AML-193 (cell line): ENCODE data around the gene RPRML.
"Not testable (repeated sequence)": the region's sequence is repeated elsewhere in the genome, so short reads cannot be mapped to it uniquely, and the experiment has no call there.

ENCODE experiments used
- DNase-seq, 2 experiments: peaks; one replicate each; lab custom pipeline; 2025; lab: John Stamatoyannopoulos, UW

RPRML gene

DNA sequence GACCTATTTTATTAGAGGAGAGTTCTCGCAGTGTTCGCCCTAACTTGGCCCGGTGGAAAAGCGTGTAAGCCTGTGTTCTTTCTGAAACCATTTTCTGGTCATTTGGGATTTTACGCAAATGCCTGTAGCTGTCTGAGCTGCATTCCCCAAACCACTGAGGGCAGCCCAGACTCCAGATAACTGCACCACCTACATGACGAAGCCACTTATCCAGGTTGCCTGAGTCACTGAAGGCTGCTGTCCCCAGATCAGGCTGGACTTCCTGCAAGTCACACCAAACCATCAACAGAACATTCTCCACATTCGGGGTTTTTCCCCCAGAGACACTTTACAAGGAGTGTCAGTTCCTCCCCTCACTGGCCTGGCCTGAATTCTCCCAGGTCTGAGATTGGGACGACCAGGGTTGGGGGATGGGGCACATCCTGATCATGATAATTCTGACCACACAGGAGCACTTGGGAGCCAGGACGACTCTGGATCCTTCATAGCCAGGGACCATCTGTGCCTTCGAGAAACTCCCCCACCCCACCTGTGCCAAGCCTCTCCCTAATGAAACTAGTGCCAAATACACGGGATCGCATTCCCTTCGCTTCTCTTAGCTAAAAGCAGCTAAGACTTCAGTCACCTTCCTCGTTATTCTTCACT, 2.3 kb downstream of the RPRML start:
- no peak for DNase-seq

DNA sequence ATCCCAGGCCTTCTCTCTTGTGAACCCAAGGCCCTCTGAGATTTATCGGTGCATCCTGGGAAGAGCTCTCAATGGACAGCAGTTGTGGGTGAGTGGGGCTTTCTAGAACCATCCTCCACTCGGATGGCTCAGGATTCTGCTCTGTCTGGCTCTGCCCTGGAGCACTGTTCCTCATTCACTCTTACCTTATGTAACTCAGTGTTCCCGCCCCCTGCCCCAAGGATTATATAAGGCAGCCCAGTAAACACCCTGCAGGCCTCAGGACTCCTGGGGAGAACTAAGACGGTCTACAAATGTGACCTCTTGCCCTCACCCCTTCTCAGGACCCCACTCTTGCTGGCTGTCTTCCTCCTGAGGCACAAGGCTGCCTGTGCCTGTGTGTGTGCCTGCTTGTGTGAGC, 3.8 kb downstream of the RPRML start:
- no peak for DNase-seq

DNA sequence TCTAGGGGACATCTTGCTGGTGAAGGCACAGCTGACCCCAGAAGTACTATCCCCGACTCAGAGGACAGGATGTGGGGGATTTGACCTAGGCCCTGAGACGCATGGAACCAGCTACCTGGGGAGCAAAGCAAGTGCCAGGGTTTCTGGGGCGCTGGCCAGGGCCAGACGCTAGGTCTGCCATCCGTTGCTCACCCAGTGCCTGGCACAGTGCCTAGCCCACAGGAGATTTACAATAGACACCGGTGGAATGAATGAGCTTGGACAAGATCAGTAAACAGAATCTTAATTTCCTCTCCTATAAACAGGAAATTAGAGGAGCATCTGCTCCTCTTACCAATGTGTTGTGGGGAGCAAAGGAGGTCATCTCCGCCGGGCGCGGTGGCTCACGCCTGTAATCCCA, 5.0 kb downstream of the RPRML start:
- no peak for DNase-seq

DNA sequence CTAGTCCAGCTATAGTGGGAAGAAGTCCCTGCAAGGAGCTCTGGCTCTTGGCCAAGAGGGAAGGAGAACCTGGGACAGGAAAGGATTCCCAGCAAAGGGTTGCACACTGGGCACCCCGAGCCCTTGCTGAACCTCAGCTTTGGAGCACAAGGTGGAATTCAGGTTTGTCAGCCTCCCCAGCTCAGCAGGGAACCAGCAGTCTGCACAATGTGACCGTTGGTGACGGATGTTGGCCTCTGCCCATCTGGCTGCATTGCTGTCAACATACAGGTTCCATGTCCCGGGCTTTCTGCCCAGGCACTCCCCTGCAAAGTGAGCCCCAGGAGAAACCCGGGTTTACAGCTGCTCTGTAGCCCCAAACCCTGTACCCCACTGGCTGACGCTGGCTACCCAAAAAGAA, 6.7 kb downstream of the RPRML start:
- DNase-seq = no peak

DNA sequence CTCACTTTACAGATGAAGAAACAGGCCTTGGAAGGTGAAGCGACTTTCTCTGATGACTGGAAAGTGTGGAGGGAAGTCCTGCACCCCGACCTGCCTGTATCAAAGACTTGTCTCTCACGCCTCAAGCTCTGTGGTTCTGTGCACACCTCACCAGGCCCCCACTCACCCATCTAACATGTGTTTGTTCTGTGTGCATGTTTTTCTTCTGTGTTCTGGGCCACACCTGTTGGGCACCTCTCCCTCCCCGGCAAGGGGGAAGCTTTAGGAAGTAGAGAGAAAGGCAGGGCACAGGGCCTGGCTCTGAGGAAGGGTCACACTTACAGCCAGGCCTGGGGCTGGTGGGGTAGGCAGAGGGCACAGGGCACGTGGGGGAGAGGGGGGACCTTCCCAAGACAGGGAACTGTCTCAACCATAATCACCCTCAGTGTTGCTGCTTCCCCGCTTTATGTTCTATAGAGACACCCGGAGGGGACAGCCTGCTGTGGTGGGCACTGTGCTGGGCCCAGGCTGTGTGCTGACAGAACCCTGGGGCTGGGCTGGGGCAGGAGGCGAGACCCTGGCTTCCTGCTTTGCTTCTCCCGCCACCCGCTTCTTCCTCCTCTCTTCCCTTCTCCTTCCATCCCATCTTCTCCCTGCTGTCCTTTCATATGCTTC, 7.3 kb downstream of the RPRML start:
- DNase-seq = no peak

DNA sequence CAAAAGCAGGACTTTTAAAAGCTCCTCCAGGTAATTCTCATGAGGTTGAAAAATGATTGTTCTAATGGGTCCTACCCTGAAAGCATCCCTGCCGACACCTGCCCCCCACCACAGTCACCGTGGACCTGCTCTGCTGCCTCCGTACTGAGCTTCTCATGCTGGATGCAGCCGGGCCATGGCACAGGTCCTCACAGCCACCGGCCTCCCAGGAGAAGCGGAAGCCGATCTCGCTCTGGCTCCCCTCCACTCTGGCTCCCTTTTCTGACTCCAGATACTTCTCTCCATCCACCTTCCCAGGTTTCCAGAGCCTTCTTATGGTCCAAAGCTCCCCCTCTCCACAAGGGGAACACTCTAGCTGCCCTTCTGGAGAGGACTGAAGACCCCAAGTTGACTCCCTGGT, 10.2 kb downstream of the RPRML start:
- DNase-seq = no peak

DNA sequence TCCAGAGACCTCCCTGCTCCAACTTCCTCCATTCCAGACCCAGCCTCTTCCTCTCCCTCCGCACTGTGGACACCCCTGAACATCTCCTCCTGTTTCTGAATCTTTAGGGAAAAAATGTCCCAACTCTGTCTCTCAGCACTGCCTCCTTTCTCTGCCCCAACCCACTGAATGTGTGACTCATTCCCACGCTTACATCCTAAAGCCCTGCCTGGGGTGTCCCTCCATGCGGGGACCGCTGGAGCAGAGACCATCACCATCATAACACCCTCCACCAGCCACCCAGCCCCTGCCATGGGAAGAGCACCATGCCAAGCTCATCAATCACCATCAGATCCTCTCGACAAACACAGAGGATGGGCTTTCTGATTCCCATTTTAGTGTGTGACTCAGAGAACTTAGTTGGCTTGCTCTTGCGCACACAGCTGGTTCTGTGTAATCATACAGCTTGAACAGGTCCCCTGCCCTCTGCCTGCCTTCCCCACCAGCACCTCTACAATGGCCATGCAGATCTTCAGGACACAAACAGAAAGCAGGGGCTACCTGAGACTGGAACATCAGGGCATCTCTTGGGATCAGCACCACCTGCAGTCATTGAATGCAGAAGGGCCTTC, 10.7 kb downstream of the RPRML start:
- no peak for DNase-seq

DNA sequence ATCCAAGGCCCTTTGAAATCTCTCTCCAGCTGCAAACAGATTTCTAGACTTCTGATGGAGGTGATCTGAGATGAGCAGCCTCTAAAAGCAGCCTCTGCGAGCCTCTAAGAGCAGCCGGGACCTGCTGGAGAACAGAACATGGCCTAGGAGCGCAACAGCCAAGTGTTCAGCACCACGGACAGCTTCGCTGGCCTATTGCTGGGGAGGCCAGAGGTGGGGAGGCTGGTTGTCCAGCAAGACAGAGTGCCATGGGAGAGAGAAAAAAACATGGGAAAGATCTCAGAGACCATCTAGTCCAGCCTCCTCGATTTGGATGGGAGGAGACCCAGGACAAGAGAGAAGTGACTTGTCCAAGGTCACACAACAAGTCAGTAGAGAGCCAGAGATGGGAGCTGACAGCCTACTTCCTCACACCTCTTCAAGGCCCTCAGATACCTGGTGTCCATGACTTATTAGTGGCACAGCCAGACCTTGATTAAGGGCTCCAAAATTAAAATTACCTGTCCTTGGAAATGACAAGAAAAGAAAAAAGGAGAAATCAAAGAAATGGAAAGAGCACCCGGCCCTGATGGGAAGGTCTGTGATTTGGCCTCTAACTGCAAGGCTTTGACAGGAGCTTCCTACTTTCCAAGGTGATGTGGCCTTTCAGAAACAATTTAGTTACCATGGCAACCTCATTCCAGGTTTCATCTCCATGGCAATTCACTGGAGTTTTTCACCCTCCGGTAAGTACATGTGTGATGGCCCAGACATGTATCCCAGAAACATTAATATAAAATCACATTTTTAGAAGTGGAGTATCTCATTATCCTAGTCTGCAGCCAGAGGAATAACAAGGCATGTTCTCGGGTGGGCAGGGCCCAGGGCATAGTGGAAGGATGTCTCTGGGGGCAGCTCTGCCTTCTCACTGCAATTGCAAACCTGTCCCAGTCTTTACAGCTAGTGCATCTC, 14.5 kb downstream of the RPRML start:
- no peak for DNase-seq

DNA sequence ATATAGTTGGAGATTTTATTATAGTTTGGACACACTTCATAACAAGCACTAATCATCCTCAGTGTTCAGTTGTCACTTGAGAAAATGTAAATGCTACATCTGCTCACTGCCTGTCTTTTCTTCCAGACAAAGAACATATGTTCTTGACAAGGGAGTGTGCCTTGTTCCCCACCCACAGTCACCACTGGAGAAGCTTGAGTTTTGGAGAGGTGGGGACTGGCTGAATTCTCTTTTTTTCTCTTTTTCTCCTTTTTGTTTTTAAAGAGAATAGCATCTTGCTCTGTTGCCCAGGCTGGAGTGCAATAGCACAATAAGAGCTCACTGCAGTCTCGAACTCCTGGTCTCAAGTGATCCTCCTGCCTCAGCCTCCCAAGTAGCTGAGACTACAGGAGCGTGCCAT, 15.5 kb downstream of the RPRML start:
- no peak for DNase-seq

DNA sequence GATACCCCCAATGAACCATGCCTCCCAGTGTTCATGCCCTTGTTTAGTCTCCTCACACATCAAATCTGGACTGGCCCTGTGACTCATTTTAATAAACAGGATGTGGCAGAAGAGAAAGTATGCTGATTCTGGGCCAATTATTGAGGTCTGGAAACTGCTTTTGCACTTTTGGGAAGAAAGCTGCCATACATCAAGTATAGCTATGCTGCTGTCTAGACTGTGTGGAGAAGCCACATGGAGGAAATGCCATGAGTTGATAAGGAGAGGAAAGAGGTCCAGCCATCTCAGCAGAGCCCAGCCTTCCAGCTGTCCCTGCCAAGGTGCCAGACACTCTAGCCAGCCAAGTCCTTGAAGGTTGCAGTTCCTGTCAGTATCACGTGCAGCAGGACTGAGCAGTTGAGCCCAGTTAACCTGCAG, 16.7 kb downstream of the RPRML start:
- no peak for DNase-seq

DNA sequence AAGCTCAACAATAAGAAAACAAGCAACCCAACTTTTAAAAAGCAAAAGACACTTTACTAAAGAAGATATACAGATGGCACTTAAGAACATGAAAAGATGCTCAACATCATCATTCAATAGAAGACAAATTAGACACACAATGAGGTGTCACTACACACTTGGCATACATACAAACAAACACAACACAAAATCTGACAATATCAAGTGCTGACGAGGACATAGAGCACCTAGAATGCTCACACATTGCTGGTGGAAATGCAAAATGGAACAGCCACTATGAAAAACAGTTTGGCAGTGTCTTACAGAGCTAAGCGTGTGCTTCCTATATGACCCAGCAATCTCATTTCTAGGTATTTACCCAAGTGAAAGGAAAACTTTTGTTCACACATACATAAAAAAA, 18.9 kb downstream of the RPRML start:
- no peak for DNase-seq

DNA sequence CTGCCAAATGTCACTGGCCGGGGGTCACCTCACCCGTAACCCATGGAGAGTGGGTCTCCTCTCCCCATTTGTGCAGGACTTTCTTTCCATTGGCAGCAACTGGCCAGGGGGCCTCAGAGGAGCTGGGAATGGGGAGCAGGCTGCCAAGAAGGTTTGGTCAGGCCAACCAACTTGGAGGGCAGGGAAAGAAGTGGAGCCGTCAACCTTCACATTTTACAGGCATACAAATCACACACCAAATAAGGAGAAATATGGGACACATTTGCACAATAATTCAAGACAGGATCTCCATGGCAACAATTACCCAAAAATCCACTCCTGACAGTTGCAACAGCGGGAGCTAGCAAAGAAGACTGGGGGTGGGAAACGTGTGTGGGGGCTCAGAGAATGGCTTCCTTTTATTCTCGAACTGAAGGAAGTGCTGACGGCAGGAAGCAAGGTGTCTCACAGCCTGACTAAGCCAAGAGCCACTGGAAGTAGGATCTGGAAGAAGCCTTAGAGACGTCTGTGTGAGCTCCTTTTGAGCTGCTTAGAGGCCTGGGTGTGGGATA, 20.9 kb downstream of the RPRML start:
- DNase-seq = no peak

DNA sequence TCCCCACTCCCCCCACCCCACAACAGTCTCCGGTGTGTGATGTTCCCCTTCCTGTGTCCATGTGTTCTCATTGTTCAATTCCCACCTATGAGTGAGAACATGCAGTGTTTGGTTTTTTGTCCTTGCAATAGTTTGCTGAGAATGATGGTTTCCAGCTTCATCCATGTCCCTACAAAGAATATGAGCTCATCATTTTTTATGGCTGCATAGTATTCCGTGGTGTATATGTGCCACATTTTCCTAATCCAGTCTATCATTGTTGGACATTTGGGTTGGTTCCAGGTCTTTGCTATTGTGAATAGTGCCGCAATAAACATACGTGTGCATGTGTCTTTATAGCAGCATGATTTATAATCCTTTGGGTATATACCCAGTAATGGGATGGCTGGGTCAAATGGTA, 25.9 kb downstream of the RPRML start:
- not testable (repeated sequence) for DNase-seq

DNA sequence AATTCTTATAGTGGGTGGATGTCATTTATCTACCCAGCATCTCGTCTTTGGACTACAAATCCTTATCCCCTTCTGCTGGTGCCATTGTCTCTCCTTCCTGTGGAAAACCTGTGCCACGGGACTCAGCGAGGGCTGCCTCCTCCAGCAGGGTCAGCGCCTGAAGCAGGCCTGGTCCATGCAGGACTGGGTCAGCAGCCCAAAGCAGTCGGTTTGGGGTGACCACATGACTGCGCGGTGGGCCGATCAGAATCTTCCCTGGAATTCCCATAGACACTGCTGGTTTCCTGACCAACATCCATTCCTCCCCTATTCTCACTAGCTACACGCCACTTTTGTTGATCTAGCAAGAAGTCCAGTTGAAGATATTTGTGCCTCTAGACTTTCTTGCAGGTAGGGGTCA, 26.9 kb downstream of the RPRML start:
- DNase-seq = no peak

DNA sequence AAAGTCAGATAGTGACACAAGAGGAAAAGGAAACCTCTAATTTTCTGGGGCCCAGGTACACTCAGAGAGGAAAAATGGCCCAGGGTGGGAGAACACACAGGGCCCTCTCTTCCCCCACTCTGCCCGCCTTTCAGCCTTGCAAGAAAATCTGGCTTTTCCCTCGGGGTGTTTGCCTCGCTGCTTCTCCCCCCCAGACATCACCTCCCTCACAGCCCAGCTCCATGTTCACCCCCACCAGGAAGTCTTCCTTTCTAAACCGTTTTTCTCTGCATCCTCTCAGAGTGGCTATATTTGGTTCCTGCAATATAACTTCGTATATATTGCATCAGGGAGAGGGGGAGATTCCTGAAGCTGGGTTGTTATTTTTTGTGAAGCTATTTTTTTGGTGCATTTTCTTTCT, 27.3 kb downstream of the RPRML start:
- DNase-seq = no peak

DNA sequence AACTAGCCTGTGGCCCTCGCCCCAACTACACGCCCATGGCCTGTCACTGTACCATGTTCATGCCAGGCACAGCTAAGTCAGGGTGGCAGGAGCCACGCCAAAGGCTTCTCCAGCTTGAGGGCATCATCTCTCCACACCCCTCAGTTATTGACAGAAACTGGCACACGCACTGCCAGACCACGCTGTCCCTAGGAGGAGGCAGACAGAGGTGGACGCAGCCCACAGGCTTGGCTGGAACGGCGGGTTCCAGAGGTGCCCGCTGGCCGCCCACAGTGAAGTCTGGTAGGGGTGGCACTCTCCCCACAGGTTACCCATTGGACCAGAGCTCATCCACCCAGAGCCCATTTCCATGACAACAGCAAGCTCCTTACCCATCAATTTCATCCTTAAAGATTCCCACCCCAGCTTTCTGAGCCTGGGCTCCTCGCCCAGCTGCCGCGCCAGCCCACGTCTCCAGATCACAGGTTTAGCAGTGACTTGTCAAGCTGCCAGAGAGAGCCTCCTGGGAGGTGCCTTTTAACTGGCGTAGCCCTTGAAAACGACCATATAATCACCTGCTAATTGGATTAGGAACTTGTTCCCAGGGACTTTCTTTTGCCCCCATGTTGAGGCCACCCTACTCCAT, 27.9 kb downstream of the RPRML start:
- no peak for DNase-seq

DNA sequence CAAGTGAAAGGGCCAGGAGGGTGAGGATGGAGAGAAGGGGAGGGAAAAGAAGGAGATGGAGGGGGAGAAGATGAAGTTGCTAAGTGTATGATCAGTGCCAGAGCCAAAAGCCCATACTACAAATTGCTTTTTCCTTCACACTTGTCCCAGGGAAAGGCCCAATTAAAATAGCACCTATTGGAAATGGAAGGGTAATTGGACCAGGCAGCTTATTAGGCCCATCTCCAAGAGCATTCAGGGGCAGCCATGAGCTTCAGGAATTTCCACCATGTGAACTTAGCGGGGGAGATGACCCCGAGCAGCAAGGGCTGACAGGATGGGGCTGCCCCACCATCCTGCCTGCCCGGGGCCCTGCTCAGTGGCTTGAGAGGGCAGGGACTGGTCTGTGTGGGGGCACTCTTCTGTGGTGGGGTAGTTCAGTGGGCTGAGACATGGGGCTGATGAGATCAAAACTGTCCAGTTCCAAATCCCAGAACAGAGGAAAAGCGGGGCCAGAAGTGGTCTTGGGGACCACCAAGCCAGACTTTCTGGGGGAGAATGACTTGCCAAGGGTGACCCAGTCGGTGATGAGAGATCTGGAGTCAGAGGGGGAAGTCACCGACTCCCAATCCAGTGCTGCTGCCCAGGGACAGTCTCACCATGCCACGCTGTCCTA, 28.6 kb downstream of the RPRML start:
- no peak for DNase-seq

DNA sequence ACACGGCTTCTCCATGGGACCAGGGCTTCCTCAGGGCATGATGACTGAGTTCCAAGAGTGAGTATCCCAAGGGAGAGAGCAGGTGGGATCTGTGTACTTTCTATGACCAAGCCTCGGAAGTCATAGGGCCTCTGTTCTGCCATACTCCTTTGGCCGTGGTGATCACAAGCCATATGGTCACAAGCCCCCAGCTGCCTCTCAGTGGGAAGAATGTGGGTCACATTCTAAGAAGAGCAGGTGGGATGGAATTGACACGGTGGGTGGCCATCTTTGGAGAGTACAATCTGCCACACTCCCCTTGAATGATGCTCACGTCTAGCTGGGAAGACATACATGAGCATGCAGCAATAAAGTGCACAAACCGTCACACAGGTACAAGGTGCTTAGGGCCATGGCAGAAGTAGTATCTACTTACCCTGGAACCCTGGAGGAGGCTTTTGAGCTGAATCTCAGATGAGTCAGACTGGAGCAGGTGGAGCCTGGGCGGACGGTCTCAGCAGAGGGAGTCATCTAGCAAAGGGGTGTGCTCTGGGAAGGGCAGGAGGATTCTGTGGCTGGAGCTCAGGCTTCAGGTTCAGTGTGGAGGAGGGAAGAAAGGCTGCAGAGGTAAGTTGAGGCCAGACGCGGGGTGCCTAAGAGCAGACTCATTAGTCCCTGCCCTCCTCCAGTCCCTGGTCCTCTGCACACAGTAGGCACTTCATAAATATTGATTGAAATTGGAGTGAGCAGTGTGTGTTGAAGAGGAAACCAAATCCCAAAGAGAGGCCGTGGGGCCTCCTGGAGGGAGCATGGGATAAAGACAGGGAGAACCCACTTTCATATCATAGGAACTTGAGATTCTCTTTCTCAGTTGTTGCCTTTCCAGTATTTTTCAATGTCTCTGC, 29.5 kb downstream of the RPRML start:
- no peak for DNase-seq

DNA sequence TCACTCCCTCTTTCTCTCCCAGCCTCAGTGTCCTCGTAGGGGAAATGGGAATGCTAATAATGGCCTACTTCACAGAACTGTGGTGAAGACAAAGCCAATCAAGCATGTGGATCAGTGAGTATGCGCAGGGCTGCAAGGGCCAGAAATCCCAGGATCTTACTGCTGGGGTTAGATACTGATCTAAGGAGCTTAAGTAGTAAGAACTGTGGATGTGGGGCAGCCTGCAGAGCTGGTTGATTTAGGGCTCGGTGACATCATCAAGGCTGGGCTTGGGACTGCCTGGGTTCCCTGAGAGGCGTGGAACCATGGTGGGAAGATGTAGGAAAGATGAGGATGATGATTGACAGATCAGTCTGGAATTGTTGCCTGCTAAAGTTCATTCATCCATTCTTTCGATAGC, 30.5 kb downstream of the RPRML start:
- DNase-seq = no peak

DNA sequence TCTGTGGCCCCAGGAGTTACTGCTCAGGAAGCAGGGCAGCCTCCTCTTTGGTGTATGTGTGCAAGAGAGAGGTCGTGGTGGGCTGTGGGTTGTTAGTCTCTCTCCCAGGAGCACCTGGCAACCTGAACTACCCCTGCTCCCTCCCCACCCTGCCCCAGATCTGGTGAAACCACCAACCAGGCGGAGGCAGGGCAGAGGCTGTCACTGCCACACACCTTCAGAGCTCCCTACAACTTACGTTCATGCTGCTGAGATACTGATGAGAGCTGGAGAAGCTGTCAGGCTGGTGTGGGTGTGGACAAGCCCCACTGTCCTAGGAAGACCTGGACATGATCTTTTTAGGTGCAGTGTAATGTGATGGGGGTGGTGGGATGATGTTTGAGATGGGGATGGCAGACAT, 31.8 kb downstream of the RPRML start:
- no peak for DNase-seq
